Loucy (cell line): Measurements from ENCODE around the gene KHK.

Experiments
- H2AFZ ChIP-seq: fragments of 200-600 bp; sonication (generic); 2 replicates; pipeline ENCODE4 v1.6.0; 2016; ENCODE audit warnings: antibody characterized with exemption, mild to moderate bottlenecking, low read length, moderate library complexity
- H3F3A ChIP-seq: fragments of 200-600 bp; 2 replicates; pipeline ENCODE4 v1.6.0; 2016; ENCODE audit warnings: antibody characterized with exemption, low read depth, mild to moderate bottlenecking
- H3K27me3 ChIP-seq: fragments of 200-600 bp; sonication (generic); 2 replicates; pipeline ENCODE4 v1.6.1; 2014; ENCODE audit warnings: low read length, mild to moderate bottlenecking; ENCODE audit not compliant: insufficient read depth, poor library complexity, severe bottlenecking
- H3K36me3 ChIP-seq: fragments of 200-600 bp; sonication (generic); 2 replicates; pipeline ENCODE4 v1.6.1; 2016; ENCODE audit warnings: low read length; ENCODE audit not compliant: insufficient read depth
- H3K4me1 ChIP-seq: fragments of 200-600 bp; sonication (generic); 2 replicates; pipeline ENCODE4 v1.5.1; 2014; ENCODE audit warnings: low read length, mild to moderate bottlenecking; ENCODE audit not compliant: insufficient read depth, poor library complexity, severe bottlenecking
- H3K4me2 ChIP-seq: fragments of 200-600 bp; sonication (generic); 2 replicates; pipeline ENCODE4 v1.6.0; 2014; ENCODE audit warnings: antibody characterized with exemption, low read length, low read depth, mild to moderate bottlenecking; ENCODE audit not compliant: poor library complexity, severe bottlenecking
- H3K4me3 ChIP-seq: fragments of 200-600 bp; sonication (generic); 2 replicates; pipeline ENCODE4 v1.5.1; 2014; ENCODE audit warnings: low read length, mild to moderate bottlenecking, mixed read lengths; ENCODE audit not compliant: poor library complexity, severe bottlenecking
- H3K79me2 ChIP-seq: fragments of 200-600 bp; sonication (generic); 2 replicates; pipeline ENCODE4 v1.6.1; 2014; ENCODE audit warnings: low read length; ENCODE audit not compliant: insufficient read depth
- H3K9ac ChIP-seq: fragments of 200-600 bp; sonication (generic); 2 replicates; pipeline ENCODE4 v1.6.0; 2014; ENCODE audit warnings: mild to moderate bottlenecking, low read depth, low read length, moderate library complexity; ENCODE audit not compliant: poor library complexity, severe bottlenecking
- H3K9me2 ChIP-seq: fragments of 200-600 bp; sonication (generic); replicated peaks from 2 replicates; pipeline ENCODE4 v1.6.1; 2016; ENCODE audit warnings: low read depth, low read length, mixed read lengths
- H3K9me3 ChIP-seq: fragments of 200-600 bp; sonication (generic); 2 replicates; pipeline ENCODE4 v1.6.1; 2014; ENCODE audit warnings: mild to moderate bottlenecking, antibody characterized with exemption, low read length, low read depth; ENCODE audit not compliant: insufficient read depth
- H4K20me1 ChIP-seq: fragments of 200-600 bp; sonication (generic); 2 replicates; pipeline ENCODE4 v1.6.0; 2014; ENCODE audit warnings: antibody characterized with exemption, low read length, mild to moderate bottlenecking; ENCODE audit not compliant: insufficient read depth, poor library complexity, severe bottlenecking
- EZH2phosphoT487 ChIP-seq: fragments of 200-600 bp; IDR thresholded peaks from 2 replicates; pipeline ENCODE4 v1.6.1; 2018; ENCODE audit warnings: antibody characterized with exemption, mild to moderate bottlenecking, moderate library complexity, borderline replicate concordance
- TF ChIP-seq, protein P1 (sequence below): fragments of 200-600 bp; sonication (generic); conservative IDR thresholded peaks from 2 replicates; pipeline ENCODE4 v1.5.1; 2014; ENCODE audit warnings: mild to moderate bottlenecking, antibody characterized with exemption, low read length

Gene KHK

DNA sequence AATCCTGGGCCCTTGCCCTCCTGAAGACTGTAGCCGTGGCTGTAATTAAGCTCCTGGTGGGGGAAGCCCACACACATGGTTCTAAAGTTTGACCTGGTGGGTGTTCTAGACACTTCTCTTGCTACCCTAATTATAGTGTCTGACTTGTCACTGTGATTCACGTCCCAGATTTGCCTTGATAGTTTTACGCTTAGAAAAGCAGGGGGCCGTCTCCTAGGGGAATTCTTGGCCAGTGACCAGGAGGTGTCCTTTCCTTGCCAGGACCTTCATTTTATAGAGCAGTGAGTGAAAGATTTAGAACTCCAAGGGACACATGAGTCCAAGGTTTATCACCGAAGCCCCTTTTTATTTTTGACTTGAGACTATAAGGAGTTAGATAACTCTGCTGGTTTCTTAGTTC, 44.8 kb upstream of the KHK start:
- peaks cover 48% of the 10 kb centered on the region; the same call in 1 of the 2 replicates for H3K36me3 ChIP-seq
- H3K79me2 ChIP-seq: no peaks in the 10 kb centered on the region
- no peak overlapping the region for H3K4me2 ChIP-seq

DNA sequence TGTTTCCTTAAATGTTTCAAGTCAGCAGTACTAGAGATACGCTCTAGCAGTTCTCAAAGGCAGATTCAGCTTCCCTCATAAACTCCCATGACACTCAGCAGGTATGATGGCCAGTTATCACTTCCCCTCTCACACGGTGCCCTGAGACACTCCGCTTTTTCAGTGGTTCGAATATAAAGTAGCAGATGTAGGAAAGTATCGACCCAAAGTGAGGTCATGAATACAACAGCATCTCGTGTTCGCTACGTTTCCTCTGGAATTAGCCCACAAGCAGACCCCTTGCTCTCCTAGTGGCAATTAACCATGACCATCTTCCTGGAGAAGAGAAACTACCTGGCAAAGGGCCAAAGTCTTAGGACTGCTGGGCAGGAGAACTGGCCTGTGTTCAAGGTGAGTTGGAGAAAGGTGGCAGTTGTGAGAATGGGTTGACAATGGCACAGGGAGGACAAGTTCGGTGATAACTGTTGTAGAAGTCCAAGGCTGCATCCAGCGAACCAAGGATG, 44.4 kb upstream of the KHK start:
- Histone ChIP-seq H3K4me2 (no peak overlapping the region), H3K4me1 (no peaks in the 10 kb centered on the region), H4K20me1 (no peaks in the 10 kb centered on the region), H3K36me3 (peaks cover 43% of the 10 kb centered on the region; the same call in 1 of the 2 replicates), H3K9ac (no peak overlapping the region), H3K27me3 (no peaks in the 10 kb centered on the region), H3K4me3 (no peak overlapping the region), H3K9me2 (no peaks in the 10 kb centered on the region), H3K79me2 (no peaks in the 10 kb centered on the region), H2AFZ (no peak overlapping the region), H3F3A (no peaks in the 10 kb centered on the region), H3K9me3 (no peaks in the 10 kb centered on the region)
- TF ChIP-seq, protein P1, sequence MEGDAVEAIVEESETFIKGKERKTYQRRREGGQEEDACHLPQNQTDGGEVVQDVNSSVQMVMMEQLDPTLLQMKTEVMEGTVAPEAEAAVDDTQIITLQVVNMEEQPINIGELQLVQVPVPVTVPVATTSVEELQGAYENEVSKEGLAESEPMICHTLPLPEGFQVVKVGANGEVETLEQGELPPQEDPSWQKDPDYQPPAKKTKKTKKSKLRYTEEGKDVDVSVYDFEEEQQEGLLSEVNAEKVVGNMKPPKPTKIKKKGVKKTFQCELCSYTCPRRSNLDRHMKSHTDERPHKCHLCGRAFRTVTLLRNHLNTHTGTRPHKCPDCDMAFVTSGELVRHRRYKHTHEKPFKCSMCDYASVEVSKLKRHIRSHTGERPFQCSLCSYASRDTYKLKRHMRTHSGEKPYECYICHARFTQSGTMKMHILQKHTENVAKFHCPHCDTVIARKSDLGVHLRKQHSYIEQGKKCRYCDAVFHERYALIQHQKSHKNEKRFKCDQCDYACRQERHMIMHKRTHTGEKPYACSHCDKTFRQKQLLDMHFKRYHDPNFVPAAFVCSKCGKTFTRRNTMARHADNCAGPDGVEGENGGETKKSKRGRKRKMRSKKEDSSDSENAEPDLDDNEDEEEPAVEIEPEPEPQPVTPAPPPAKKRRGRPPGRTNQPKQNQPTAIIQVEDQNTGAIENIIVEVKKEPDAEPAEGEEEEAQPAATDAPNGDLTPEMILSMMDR: no peak
- TF ChIP-seq EZH2phosphoT487: no peak

More for the DNA sequence above, 44.8 kb upstream of the KHK start:
- TF ChIP-seq EZH2phosphoT487: no peak
- TF ChIP-seq, protein P1: no peak
- no peak overlapping the region for H2AFZ ChIP-seq
- no peak overlapping the region for H3K4me3 ChIP-seq
- no peaks in the 10 kb centered on the region for H3K4me1 ChIP-seq
- no peaks in the 10 kb centered on the region for H3K27me3 ChIP-seq
- H3K9me2 ChIP-seq: no peaks in the 10 kb centered on the region
- no peaks in the 10 kb centered on the region for H3K9me3 ChIP-seq
- no peaks in the 10 kb centered on the region for H4K20me1 ChIP-seq
- H3F3A ChIP-seq: no peaks in the 10 kb centered on the region
- no peak overlapping the region for H3K9ac ChIP-seq

DNA sequence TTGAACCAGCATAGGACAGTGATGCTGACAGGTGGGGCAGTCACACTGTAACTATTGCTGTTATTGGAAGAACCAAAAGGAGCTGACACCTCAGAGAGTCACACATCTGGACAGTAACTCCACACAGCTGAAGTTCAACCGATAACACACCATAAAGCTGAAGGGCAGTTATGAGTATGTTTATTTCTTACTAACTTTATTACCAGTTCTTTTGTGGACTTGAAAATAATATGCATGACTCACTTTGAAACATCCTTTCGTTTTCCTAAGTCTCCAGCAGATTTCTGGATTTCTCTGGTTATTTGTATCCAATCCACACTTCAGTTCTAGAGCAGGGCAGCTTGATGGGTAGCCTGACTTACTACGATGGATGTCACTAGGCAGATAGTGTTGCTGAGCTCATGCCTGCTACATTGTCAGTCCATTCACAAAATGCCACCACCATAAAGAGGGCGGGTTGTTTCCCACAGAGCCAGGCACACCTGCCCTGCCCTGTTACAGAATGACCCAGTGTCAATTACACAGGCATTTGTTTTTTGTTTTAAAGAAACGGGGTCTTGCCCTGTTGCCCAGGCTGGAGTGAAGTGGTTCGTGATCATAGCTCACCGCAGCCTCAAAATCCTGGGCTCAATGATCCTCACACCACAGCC, 43.5 kb upstream of the KHK start:
- TF ChIP-seq, protein P1: no peak
- TF ChIP-seq EZH2phosphoT487: no peak
- H3F3A ChIP-seq: no peaks in the 10 kb centered on the region
- no peak overlapping the region for H3K4me3 ChIP-seq
- H3K9me2 ChIP-seq: no peaks in the 10 kb centered on the region
- H3K79me2 ChIP-seq: no peaks in the 10 kb centered on the region
- no peaks in the 10 kb centered on the region for H4K20me1 ChIP-seq
- no peaks in the 10 kb centered on the region for H3K4me1 ChIP-seq
- no peaks in the 10 kb centered on the region for H3K9me3 ChIP-seq
- H3K9ac ChIP-seq: no peak overlapping the region
- H3K27me3 ChIP-seq: no peaks in the 10 kb centered on the region
- no peak overlapping the region for H2AFZ ChIP-seq
- H3K4me2 ChIP-seq: no peak overlapping the region
- peaks cover 34% of the 10 kb centered on the region; the same call in 1 of the 2 replicates for H3K36me3 ChIP-seq
